ENCODE measurements around the gene HPRT1.

Gene HPRT1

DNA sequence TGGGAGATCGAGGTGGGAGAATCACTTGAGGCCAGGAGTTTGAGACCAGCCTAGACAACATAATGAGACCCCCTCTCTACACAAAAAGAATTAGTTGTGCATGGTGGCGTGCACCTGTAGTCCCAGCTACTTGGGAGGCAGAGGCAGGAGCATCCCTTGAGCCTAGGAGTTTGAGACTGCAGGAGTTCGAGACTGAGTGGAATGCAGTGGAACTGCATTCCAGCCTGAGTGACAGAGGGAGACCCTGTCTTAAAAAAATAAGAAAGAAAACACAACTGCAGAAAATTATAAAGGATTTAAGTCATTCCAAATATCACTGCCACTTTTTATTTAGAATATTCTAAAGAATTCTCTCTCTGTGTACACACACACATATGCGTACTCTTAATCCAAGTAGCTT, 18.4 kb downstream of the HPRT1 start:
- no peak for DNase-seq

DNA sequence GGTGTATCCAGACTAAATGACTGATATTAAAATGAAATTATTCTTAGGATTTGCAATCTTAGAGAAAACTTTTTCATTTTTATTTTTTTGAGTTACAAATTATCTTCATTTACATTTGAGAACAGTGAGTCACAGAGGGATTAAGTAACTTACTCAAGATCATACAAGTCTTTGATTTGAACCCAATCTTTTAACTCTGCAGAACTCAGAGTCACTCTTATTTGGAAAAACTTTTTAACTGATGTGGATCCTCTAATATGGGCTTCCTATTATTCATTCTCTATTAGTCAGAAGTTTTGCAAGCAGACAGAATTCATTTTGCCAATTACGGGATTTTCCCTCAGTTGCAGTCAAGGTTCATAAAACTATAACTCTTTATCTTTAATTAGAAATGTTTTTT, 20.1 kb downstream of the HPRT1 start:
- DNase-seq = no peak

DNA sequence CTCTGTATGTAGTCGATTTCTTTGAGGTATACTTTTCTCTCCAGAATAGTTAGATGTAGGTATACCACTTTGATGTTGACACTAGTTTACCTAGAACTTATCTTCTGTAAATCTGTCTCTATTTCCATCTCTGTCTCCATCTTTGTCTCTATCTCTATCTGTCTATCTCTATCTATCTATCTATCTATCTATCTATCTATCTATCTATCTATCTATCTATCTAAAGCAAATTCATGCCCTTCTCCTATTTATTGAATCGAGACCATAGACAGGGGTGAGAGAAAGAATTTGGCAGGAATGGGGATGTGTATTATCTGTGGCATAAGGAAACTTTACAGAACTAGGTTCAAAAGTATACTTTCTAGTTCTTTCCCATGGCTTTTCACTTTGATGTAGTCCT, 21.4 kb downstream of the HPRT1 start:
- DNase-seq = no peak

DNA sequence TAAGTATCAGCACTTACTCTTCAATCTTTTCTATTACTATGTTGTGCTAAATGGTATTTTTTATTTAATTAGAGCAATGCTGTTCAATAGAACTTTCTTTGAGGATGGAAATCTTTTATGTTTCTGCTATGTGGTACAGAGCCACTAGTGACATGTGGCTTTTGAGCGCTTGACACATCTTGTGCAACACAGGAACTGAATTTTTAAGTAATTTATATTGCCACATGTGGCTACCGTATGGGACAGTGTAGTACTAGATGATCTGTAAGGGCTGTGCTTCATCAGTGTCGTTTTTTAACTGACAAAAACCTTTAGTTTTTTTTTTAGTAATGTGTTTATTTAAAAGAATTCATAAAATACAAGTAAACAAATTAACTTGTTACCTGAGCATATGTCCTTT, 22.4 kb downstream of the HPRT1 start:
- DNase-seq = no peak

DNA sequence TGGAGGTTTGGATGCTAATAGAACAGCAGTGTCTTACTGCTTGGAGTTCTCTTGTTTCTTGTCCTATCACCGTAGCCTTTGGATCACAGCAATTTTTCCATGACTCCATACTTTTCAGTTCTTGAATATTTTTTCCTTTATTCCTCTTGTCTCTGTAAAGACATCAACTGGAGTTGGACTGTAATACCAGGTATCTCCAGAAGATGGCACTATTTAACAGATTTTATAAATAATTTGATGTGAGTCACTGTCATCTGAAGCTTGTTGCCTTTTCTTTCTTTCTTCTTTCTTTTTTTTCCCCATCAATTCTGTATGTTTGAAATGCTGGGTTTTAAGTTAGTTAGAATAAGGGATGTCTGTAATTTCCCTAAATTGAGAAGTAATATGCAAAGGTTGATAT, 24.1 kb downstream of the HPRT1 start:
- no peak for DNase-seq

DNA sequence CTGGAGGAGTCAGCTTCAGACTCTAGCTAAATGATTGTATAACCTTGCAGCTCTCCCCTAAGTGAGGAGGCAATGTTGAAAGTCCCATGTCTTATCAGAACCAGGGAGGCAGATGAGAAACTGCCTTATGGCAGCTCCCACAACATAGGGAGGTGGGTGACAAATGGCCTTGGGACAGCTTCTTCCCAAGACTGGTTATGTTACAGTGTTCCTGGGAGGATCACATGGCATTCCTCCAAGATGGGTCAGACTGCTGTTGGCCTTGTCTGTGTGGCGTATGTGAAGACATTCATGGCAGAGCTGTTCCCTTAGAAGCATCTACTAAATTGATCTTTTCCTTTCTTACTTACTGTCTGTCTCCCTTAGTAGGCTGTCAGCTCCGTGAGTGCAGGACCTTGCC, 42.0 kb downstream of the HPRT1 start:
- no peak for DNase-seq

DNA sequence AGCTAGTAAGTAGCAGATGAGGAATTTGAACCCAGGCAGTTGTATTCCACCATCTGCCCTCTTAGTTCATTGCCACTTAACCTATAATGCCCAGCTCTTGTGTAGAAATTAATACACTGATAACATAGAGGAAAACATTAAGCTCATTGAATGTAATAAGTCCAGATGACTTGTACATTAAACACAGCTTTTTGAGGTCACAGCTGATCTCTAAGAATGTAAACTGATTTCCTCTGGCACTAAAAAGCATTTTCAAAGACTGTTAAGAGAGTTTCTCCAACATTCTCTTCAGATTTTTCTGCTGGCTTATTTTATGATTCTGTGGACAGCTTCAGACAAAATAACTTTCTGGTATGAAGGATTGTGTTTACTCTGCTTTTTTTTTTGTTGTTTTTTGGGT, 42.7 kb downstream of the HPRT1 start:
- DNase-seq = no peak

DNA sequence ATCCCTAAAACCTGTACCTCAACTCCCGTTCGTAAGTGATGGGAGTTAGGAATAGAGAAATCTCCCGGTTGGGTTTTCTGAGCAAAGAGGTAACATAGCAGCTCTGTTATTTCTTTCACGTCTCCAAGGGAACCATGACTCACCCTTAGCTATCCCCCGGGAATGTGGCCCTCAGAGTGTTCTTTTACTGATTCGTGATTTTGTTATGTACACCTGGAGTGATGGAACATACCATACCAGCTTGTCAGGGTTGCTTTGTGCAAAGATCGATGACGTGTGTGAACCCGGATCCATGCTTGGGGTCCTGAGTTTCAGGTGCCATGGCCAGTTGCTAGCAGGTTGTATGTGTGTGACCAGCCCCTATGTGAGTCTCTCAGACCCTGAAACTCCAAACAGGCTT, 52.6 kb downstream of the HPRT1 start:
- no peak for DNase-seq

DNA sequence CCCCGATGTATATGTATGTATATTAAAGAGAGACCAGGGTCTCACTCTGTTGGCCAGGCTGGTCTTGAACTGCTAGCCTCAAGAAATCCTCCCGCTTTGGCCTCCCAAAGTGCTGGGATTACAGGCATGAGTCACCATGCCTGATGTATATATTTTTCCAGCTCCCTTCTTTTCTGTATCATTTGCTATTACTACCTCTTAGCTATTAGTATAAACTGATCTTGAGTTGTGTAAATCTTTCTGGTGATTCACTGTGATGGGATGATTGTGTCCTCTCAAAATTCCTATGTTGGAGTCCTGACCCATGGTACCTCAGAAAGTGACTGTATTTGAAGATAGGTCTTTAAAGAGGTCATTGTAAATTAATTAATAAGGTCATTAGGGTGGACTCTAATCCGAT, 53.1 kb downstream of the HPRT1 start:
- no peak for DNase-seq

DNA sequence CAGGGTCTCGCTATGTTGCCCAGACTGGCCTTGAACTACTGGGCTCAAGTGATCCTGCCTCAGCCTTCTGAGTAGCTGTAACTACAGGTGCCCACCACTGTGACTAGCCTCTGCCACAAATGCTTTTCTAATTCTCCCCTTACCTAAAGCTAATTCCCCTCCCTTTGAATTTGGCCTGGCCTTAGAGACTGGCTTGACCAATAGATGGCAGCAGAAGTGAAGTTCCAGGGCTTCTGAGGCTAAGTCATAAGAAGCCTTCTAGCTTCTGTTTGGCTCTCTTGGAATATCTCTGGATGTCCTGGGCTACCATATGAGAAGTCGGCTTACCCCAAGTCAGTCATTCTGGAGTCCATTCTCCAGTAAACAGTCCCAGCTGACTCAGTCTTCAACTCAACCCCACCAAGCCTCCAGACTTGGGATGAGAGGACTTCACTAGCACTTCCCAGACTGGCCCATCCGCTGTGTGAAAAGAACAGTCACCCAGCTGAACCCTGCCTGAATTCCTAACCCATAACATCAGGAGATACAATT, 61.0 kb downstream of the HPRT1 start:
- no peak for DNase-seq

DNA sequence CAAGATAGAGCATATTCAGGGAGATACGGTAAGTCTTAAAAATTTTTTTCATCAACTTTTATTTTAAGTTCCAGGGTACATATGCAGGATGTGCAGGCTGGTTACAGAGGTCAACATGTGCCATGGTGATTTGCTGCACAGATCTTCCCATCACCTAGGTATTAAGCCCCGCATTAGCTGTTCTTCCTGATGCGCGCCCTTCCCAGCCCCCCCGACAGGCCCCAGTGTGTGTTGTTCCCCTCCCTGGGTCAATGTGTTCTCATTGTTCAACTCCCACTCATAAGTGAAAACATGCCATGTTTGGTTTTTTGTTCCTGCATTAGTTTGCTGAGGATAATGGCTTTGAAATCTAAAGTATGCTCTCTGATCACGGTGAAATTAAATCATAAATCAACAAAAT, 64.2 kb downstream of the HPRT1 start:
- DNase-seq = no peak

DNA sequence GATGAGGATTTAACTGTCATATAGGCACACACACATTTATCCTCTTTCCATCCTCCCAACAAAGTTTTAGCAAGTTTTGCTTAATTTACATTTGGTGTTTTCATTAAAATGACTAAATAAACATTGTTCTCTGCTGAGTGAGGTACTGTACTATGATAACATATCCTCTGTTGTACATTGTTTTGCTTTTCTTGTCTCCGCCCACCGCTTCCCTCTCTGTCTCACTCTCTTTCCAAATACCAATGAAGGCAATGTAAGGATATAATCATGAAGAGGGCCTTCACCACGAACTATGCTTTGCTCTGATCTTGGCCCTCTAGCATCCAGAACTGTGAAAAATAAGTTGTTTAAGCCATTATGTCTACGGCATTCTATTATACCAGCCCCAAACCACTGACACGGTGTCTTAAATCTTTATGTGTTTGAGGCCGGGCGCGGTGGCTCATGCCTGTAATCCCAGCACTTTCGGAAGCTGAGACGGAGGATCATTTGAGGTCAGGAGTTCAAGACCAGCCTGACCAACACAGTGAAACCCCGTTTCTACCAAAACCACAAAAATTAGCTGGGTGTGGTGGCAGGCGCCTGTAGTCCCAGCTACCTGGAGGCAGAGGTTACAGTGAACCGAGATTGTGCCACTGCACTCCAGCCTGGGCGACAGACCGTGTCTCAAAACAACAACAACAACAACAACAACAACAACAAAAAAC, 65.3 kb downstream of the HPRT1 start:
- no peak for DNase-seq

DNA sequence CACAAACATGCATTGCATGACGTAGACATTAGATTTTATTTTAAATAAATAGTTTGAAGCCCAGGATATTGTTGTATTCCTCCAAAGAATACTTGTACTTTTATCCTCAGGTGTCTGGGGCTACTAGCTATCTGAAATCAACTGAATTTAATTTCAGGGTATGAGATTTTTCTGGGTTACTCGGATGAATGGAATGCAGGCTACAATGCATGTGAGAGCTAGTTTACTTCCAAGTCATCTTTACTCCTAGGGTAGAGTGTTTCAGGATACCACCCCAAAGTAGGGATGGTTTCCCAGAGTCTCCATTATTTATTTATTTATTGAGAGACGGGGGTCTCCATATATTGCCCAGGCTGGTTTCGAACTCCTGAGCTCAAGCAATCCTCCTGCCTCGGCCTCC, 66.4 kb downstream of the HPRT1 start:
- no peak for DNase-seq

DNA sequence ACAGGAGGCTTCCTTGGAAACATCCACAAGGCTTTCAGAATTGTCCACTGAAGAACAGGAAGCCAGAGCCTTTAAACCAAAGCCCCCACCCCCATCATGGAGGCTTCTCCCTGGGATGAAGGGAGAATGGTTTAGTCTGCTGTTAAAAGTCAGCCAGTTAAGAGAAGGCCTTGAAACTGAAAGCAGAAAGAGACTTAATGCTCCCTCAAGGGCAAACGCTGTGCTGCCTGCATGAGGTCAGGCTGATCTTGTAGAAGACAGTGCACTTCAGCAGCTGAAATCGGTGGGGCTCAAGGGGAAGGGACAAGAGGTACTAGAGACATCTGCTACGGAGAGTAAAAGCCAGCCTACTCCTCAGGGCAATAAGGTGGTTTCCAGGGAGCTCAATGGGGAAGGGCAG, 69.0 kb downstream of the HPRT1 start:
- DNase-seq = no peak

DNA sequence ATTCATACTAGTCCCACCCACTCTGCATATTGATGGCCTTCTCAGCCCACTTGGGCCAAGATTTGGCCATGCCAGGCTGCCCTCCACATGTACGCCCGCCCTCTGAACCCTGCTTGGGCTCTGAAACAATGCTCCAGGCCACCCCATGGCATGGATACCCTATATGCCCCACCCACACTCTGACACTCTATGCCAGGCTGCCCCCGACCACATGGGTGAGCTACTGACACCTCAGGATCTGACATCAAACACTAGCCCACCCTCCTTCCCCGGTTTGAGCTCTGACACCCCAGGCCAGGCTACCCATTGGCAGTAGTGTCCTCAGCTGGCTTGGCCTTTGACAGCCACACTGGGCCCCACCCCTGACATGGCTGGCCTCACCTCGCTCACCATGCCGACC, 69.5 kb downstream of the HPRT1 start:
- no peak for DNase-seq

DNA sequence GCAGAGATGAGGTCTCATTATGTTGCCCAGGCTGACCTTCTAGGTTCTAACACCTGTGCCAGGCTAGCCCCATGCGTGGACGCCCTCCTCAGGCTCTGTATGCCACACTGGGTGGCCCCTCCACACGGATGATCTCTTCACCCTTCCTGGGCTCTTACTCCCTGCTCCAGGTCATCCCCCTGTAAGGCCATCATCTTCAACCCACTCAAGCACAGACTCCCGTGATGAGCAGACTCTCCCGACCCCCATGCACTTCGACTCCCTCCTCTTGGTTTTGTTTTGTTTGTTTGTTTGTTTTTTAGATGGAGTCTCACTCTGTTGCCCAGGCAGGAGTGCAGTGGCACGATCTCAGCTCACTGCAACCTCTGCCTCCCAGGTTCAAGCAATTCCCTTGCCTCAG, 70.9 kb downstream of the HPRT1 start:
- no peak for DNase-seq

DNA sequence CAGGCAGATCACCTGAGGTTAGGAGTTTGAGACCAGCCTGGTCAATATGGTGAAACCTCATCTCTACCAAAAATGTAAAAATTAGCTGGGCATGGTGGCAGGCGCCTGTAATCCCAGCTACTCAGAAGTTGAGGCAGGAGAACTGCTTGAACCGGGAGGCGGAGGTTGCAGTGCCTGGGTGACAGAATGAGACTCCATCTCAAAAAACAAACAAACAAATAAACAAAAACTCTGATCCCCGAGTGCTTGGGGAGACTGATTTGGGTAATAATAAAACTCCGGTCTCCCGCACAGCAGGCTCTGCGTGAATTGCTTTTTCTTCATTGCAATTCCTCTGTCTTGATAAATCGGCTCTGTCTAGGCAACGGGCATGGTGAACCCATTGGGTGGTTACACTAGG, 73.4 kb downstream of the HPRT1 start:
- DNase-seq = no peak

DNA sequence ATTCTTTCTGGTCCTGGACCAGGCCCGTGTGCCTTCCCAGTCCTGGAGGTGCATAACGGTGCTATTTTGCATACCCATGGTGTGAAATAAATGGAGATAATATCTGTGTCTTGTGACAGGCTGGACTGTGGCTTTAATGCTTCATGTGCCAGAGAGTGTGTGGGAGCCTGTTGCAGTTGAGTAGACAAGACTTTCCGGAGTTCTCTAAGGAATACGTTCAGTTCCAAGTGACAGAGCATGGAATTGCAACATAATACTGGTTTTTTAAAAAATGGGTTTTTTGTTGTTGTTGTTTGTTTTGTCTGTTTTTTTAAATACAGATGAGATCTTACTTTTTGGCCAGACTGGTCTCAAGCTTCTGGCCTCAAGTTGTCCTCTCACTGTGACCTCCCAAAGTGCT, 74.0 kb downstream of the HPRT1 start:
- DNase-seq = no peak

DNA sequence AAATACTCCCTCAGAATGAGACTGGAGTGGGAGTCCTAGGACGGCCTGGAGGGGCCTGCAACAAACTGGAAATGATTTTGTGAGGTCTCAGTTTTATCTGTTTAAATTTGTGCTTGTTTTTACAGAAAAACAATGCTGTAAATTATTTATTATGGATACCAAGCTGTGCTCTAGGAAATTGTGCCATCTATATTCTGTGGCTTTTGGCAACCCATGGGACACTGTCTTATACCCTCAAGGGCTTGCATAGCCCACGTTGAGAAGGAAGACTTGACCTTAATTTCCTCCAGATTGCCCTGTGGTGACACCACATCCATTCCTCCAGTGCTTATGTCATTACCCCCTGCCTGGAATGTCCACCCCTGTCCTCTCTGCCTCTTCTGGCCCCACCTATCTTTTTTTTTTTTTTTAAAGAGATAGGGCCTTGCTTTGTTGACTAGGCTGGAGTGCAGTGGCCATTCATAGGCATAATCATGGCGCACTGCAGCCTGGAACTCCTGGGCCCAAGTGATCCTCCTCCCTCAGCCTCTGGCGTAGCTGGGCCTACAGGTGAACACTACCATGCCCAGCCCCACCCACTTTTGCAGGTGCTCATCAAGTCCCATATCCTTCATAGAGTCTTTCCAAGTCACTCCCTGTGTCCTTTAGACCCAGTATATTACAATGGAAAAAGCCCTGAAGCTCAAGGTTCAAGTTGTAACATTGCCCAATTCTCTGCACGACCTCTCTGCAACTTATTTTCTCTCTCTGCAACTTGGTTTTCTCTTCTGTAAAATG, 77.4 kb downstream of the HPRT1 start:
- no peak for DNase-seq

DNA sequence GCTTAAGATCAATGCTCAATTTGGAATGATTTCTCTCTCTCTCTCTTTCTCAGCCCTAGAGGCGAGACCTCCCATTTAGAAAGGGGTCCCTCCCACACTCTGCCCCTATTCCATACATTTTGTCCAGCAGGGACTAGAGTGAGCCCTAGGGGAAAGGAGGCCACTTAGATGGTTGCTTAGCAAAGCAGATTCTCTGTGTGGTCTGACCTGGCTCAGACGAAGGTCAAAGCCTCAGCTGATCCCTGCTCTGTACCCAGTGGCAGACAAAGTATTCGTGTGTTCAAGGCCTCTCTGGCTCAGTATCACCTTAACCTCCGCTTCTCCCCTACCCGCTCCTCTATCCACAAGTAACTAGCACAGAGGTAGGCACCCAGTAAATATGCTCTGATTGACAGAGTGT, 78.4 kb downstream of the HPRT1 start:
- DNase-seq = no peak

DNA sequence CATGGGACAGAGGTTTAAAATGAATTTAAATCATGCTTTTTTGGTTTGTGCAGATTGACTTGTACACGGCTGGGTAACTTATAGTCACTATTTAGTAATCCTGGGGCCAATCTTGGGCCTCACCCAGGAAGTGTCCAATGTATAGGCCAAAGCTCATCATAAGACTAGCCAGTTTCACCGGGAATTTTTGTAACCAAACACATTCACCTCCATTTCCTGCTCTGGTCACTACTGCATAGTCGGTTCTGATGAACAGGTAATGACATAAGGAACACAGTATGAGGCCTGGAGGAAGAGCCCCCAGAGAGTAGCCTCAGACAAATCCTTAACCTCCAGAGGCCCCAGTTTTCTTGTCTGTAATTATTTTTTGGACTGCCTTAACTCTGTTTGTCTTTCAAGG, 81.9 kb downstream of the HPRT1 start:
- no peak for DNase-seq

DNA sequence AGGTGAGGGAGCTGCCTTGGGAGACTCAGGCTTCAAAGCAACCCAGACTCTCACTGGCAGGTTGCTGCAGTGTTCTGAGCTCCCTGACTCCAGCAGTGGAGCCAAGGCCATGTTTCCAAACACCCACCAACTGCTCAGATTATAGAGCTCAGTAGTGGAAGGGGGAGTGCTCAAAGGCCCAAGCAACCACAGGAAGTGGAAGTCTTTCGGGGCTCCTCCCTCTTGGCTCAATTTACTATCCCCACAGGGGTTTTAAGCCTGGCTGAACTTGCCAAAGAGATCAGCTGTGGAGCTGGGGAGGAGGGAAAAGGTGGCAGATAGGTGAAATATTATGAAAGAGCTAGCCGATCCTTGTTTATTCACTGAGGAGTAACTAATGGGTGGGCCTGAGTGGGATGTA, 82.5 kb downstream of the HPRT1 start:
- no peak for DNase-seq

DNA sequence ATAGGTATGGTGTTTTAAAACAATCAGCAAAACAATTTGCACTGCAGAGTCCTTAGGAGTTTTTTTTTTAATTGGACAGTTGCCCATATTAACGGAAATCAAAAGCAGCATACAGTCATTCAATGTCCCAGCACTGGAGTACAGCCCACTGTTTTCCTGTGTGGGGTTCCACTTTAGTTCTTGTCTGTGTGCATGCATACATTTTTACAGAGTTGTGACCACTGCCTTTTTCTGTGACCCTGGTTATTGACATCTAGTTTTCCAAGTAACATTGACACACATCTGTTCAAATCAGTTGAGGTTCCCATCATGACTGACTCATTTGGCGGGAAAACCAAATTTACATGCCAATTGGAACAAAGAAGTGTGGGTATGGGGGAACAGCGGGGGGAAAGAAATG, 83.3 kb downstream of the HPRT1 start:
- no peak for DNase-seq

DNA sequence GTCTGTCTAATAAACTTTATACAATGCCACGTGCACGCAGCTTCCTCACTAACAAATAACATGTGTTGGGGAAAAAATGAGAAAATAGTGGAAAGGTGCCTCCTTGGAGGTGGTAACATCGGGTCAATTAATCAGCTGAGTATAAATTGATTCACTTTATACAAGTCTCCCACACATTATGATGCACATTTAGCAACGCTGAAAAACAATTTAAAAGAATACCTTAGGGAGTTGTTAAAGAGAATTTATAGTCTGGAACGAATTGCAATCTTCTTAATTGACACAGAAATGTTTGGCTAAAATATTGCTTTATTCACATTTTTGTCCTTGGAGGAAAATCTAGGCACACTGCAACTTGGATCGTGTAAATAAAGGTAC, 84.2 kb downstream of the HPRT1 start:
- no peak for DNase-seq

Measured in activated CD4-positive, alpha-beta T cell treated with anti-CD3 and anti-CD28 coated beads, Interleukin-2, amount 50 U/mL, for 4 hours (primary cell).